ENCODE measurements around the gene MEX3A. TPM values are rescaled to one million over a fixed set of nuclear protein-coding genes. Genes with fewer than 3 reads are reported as not detected.

MEX3A gene
- total RNA-seq, 1 experiment from 2014 or later: 79.1 TPM

DNA sequence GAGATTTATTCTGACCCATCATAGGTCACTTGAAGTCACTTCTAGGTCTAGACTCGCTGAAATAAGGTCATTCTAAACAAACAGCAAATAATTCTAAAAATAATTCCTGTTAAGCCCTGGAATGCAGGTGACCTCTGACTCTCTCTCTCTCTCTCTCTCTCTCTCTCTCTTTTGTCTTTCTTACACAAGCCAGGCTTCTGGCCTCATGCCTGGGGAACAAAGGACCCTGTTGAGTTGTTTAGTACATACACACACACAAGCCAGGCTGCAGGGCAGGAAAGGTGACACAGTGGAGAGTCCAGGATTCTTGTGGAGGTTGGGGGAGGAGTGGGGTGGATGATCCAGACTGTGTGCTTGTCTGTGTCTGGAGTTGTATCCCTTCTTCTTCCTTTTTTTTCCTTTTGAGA lies 4.0 kb upstream of the MEX3A start:
- peaks cover 52% of the 10 kb centered on the region for H3K4me1 Mint-ChIP-seq
- H3K9me3 Mint-ChIP-seq: no peaks in the 10 kb centered on the region
- ChIA-PET CTCF (interaction anchor here (0.7 to 29.6 kb wide), 4 partner anchors 10 to 55 kb away, joined by 3 to 1176 read pairs (median 5); partner anchors contain the start of gene LMNA), POLR2A (interaction anchor here (2.3 kb wide), 1 partner anchor 18 kb away, joined by 7 read pairs; no protein-coding TSS in a partner anchor)
- H3K36me3 Mint-ChIP-seq: no peaks in the 10 kb centered on the region
- H3K4me3 Mint-ChIP-seq: no peak overlapping the region
- DNase-seq (ENCODE audit: low spot score) (no peak), ATAC-seq (no peak)
- TF ChIP-seq ZNF396 (CRISPR knock-in tag; IDR thresholded peaks at IDR 0.05; ENCODE audit: borderline replicate concordance) (no peak), GABPB1 (CRISPR knock-in tag; IDR thresholded peaks at IDR 0.05) (peak; percentile 53; the same call in 1 of the 2 replicates)
- peak overlapping the region; percentile 80; the same call in 1 of the 2 replicates for H3K27ac Mint-ChIP-seq
- no peaks in the 10 kb centered on the region for H3K27me3 Mint-ChIP-seq (ENCODE audit: low read depth)

DNA sequence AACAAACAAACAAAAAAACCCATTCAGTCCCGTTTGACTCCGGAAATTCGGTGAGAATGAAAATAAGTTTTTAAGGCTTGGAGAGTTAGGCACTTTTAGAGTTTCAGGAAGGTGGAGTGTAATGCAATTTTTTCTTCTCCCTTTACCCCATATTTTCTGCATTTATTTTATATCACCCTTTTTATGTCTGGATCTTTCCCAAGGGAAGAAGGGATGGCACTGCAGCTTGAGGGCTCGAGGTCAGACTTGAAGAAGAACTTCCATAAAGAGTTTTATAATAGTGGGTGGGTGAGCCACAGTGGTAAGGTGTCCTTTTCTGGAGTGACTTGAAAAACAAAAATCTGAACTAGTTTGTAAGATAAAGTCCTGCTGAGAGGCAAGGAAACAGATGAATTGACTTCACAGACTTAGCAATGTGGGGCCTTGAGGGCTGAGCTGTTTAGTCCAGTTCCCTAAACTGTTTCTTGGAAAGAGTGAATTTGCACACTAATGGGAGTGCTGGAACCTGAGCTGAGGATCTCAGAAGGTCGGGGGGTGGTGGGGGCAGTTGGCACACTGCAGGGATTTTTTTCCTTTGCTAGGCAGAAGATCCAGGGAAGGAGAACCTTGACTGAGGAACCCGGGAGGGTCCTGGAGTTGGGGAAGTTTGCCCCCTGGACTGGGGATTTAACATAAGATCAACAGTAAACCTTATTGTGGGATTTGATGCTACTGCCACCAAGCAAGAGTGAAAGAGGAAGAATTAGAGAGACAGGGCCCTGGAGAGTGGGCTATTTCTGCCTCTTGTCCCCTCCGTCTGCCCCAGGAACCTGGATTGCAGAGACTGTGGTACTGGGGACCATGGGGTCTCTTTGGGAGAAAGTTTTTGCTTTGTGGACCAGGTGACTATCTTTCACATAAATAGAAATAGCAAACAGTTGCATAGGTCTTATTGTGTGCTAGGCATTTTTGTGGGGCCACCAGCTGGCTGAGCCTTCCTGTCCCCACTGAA lies 1.8 kb upstream of the MEX3A start:
- Mint-ChIP-seq H3K27me3 (ENCODE audit: low read depth) (no peaks in the 10 kb centered on the region), H3K4me3 (peak overlapping the region; percentile 97), H3K4me1 (peaks cover 49% of the 10 kb centered on the region), H3K36me3 (no peaks in the 10 kb centered on the region), H3K27ac (peak overlapping the region; percentile 93; the same call in 1 of the 2 replicates), H3K9me3 (no peaks in the 10 kb centered on the region)
- POLR2A ChIA-PET: interaction anchor here (0.6 to 3.0 kb wide), 6 partner anchors 18 to 106 kb away, joined by 4 to 24 read pairs (median 8); partner anchors contain the start of genes ARHGEF2 and LMNA
- DNase-seq (ENCODE audit: low spot score) (no peak), ATAC-seq (no peak)
- TF ChIP-seq GRHL2 (CRISPR knock-in tag; IDR thresholded peaks at IDR 0.05; ENCODE audit: insufficient replicate concordance, severe bottlenecking) (no peak), E2F1 (CRISPR knock-in tag; IDR thresholded peaks at IDR 0.05) (no peak), CREB1 (CRISPR knock-in tag; IDR thresholded peaks at IDR 0.05) (no peak), NR3C1 (CRISPR knock-in tag; conservative IDR thresholded peaks at IDR 0.05; ENCODE audit: low read depth) (no peak), PRRX2 (CRISPR knock-in tag; IDR thresholded peaks at IDR 0.05) (no peak), ELF4 (CRISPR knock-in tag; IDR thresholded peaks at IDR 0.05; ENCODE audit: low read depth) (no peak), FOXP1 (CRISPR knock-in tag; IDR thresholded peaks at IDR 0.05; ENCODE audit: borderline replicate concordance) (no peak), SMAD4 (CRISPR knock-in tag; IDR thresholded peaks at IDR 0.05) (no peak), ERG (CRISPR knock-in tag; IDR thresholded peaks at IDR 0.05) (no peak), SOX15 (CRISPR knock-in tag; IDR thresholded peaks at IDR 0.05) (no peak), JUN (CRISPR knock-in tag; IDR thresholded peaks at IDR 0.05) (no peak), NFYB (CRISPR knock-in tag; conservative IDR thresholded peaks at IDR 0.05; ENCODE audit: low read depth) (no peak)
- TF ChIP-seq, protein P1, sequence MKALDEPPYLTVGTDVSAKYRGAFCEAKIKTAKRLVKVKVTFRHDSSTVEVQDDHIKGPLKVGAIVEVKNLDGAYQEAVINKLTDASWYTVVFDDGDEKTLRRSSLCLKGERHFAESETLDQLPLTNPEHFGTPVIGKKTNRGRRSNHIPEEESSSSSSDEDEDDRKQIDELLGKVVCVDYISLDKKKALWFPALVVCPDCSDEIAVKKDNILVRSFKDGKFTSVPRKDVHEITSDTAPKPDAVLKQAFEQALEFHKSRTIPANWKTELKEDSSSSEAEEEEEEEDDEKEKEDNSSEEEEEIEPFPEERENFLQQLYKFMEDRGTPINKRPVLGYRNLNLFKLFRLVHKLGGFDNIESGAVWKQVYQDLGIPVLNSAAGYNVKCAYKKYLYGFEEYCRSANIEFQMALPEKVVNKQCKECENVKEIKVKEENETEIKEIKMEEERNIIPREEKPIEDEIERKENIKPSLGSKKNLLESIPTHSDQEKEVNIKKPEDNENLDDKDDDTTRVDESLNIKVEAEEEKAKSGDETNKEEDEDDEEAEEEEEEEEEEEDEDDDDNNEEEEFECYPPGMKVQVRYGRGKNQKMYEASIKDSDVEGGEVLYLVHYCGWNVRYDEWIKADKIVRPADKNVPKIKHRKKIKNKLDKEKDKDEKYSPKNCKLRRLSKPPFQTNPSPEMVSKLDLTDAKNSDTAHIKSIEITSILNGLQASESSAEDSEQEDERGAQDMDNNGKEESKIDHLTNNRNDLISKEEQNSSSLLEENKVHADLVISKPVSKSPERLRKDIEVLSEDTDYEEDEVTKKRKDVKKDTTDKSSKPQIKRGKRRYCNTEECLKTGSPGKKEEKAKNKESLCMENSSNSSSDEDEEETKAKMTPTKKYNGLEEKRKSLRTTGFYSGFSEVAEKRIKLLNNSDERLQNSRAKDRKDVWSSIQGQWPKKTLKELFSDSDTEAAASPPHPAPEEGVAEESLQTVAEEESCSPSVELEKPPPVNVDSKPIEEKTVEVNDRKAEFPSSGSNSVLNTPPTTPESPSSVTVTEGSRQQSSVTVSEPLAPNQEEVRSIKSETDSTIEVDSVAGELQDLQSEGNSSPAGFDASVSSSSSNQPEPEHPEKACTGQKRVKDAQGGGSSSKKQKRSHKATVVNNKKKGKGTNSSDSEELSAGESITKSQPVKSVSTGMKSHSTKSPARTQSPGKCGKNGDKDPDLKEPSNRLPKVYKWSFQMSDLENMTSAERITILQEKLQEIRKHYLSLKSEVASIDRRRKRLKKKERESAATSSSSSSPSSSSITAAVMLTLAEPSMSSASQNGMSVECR (CRISPR knock-in tag; IDR thresholded peaks at IDR 0.05; ENCODE audit: borderline replicate concordance): no peak
- CTCF ChIA-PET: interaction anchor here (0.6 to 29.6 kb wide), 16 partner anchors 9 to 146 kb away, joined by 3 to 1176 read pairs (median 4); partner anchors contain the start of genes ARHGEF2, LAMTOR2, LMNA and UBQLN4

All from WTC11 (cell line).